PC-3 (cell line): ENCODE measurements around the gene GOLGA8T.
"Not testable (repeated sequence)": the region's sequence is repeated elsewhere in the genome, so short reads cannot be mapped to it uniquely, and the experiment has no call there.

Experiments used
- CTCF ChIP-seq: fragments of 300-600 bp; sonication (generic); conservative IDR thresholded peaks from 2 replicates; pipeline ENCODE4 v1.5.1; 2017; ENCODE audit warnings: antibody characterized with exemption, low read depth, mild to moderate bottlenecking, low read length
- EZH2phosphoT487 ChIP-seq: fragments of 300-600 bp; sonication (generic); IDR thresholded peaks from 2 replicates; pipeline ENCODE4 v1.6.1; 2018; ENCODE audit warnings: mild to moderate bottlenecking, antibody characterized with exemption, low read length, borderline replicate concordance

GRCh38 chr15:30192119-30192745 is 57.4 kb downstream of the GOLGA8T start:
- not testable (repeated sequence) for TF ChIP-seq CTCF, EZH2phosphoT487
